HG03135 (cell line): ENCODE results near the gene RNLS.

Experiments
- ATAC-seq: cut with Tn5 transposase; IDR thresholded peaks from one replicate; pipeline ENCODE4 v1.9.1; 2021; ENCODE audit warnings: mild to moderate bottlenecking, moderate library complexity; ENCODE audit not compliant: unreplicated experiment

Gene RNLS

GRCh38 chr10:88347597-88348304, 235.4 kb downstream of the RNLS start:
- ATAC-seq = no peak

- no peak for ATAC-seq
Observed at GRCh38 chr10:88347022-88347421, 236.1 kb downstream of the RNLS start.

- ATAC-seq = no peak
Observed at GRCh38 chr10:88346144-88346977, 236.8 kb downstream of the RNLS start.

- ATAC-seq = no peak
Observed at GRCh38 chr10:88343761-88344484, 239.2 kb downstream of the RNLS start.

GRCh38 chr10:88342733-88343310, 240.3 kb downstream of the RNLS start:
- no peak for ATAC-seq

GRCh38 chr10:88337134-88337533, 246.0 kb downstream of the RNLS start:
- no peak for ATAC-seq

- no peak for ATAC-seq
Observed at GRCh38 chr10:88336334-88336733, 246.8 kb downstream of the RNLS start.

- ATAC-seq = no peak
Observed at GRCh38 chr10:88333248-88333630, 249.9 kb downstream of the RNLS start.

GRCh38 chr10:88332503-88333247, 250.4 kb downstream of the RNLS start:
- no peak for ATAC-seq

GRCh38 chr10:88330174-88330573, 252.9 kb downstream of the RNLS start:
- no peak for ATAC-seq

- ATAC-seq = no peak
Observed at GRCh38 chr10:88322324-88323063, 260.6 kb downstream of the RNLS start.

GRCh38 chr10:88319960-88320517, 263.1 kb downstream of the RNLS start:
- ATAC-seq = no peak

- no peak for ATAC-seq
Observed at GRCh38 chr10:88318803-88319202, 264.3 kb downstream of the RNLS start.

- no peak for ATAC-seq
Observed at GRCh38 chr10:88317099-88317498, 266.0 kb downstream of the RNLS start.

- no peak for ATAC-seq
Observed at GRCh38 chr10:88316292-88316861, 266.7 kb downstream of the RNLS start.

- no peak for ATAC-seq
Observed at GRCh38 chr10:88315755-88316154, 267.4 kb downstream of the RNLS start.

- ATAC-seq = no peak
Observed at GRCh38 chr10:88314362-88314761, 268.8 kb downstream of the RNLS start.

GRCh38 chr10:88313878-88314277, 269.2 kb downstream of the RNLS start:
- ATAC-seq = no peak

- no peak for ATAC-seq
Observed at GRCh38 chr10:88312855-88313254, 270.3 kb downstream of the RNLS start.
